Measurements from ENCODE around the gene ZNF184. TPM values are rescaled to one million over a fixed set of nuclear protein-coding genes. Genes with fewer than 3 reads are reported as not detected.
A peak's percentile ranks its signal among the peaks of the same experiment; 100 is the strongest.

Gene ZNF184
- total and polyA plus RNA-seq, 9 of the 15 experiments (the other 6 are each of a cell fraction or from before 2014, with no cell fraction given), result 7.6 to 22.2 (median 12.8) TPM

DNA sequence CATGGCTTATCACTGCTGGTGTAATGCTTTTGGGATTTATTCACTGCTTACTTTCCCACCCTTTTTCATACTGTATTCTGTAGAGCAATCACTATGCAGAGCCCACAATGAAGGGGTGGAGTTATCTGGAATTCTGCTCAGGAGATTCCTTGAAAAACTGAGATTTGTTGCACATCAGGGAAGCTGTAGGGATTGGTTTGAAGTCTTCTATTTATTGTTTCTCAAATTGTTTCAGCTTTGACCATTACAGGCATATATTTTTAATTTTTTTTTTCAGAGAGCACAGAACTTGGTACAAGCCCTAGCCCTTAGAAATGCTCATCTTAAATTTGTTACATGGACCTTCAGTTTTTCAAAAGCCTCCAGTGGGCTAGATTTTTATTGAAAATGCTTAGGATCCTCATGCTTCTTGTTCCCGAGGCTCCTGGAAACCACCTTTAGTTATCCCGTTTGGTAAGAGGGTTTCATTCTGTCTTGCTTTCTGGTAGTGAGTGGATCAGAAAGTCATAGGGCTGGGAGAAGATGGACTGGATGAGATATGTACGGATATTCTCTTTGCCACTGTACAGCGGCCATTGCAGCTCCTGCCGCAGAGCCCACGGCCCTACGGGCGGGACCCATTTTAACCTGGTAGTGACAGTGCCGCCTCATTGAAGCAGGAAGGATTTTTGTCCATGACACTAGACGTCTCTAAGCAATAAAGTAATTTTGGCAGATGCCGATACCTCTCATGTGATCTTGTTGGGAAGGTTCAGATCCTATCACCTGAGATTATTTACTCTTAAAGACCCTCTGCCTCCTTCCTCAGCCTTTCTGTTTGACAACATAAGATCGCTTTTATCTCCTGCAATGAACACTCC is 45.3 kb upstream of the ZNF184 start (continued):
- no peak for TF ChIP-seq THAP12 (CRISPR knock-in tag; IDR thresholded peaks at IDR 0.05)
- TF ChIP-seq ZNF507 (tag; conservative IDR thresholded peaks at IDR 0.05), result 0 out of 2 replicates have a peak, but pooled peaks have one; percentile 29
- no peak for TF ChIP-seq CTBP1 (IDR thresholded peaks at IDR 0.05; ENCODE audit: borderline replicate concordance)
- TF ChIP-seq ETV1 (tag; conservative IDR thresholded peaks at IDR 0.05; ENCODE audit: low read depth), result no peak; the same call in 1 of the 2 replicates
- no peak for TF ChIP-seq MCM5 (IDR thresholded peaks at IDR 0.05; ENCODE audit: low read depth)
- TF ChIP-seq SRSF7 (optimal IDR thresholded peaks at IDR 0.05; ENCODE audit: low read depth, low read length), result no peak
- TF ChIP-seq, protein P1, sequence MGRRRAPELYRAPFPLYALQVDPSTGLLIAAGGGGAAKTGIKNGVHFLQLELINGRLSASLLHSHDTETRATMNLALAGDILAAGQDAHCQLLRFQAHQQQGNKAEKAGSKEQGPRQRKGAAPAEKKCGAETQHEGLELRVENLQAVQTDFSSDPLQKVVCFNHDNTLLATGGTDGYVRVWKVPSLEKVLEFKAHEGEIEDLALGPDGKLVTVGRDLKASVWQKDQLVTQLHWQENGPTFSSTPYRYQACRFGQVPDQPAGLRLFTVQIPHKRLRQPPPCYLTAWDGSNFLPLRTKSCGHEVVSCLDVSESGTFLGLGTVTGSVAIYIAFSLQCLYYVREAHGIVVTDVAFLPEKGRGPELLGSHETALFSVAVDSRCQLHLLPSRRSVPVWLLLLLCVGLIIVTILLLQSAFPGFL (CRISPR knock-in tag; IDR thresholded peaks at IDR 0.05), result peak; percentile 82; the same call in 1 of the 2 replicates
- TF ChIP-seq BRF1 (IDR thresholded peaks at IDR 0.05; ENCODE audit: borderline replicate concordance, extremely low read depth, insufficient read length), result no peak
- 0 out of 2 replicates have a peak, but pooled peaks have one; percentile 14 for TF ChIP-seq ZBTB17 (CRISPR knock-in tag; IDR thresholded peaks at IDR 0.05)
- no peak for TF ChIP-seq HMG20A (CRISPR knock-in tag; conservative IDR thresholded peaks at IDR 0.05)
- TF ChIP-seq, protein P2, sequence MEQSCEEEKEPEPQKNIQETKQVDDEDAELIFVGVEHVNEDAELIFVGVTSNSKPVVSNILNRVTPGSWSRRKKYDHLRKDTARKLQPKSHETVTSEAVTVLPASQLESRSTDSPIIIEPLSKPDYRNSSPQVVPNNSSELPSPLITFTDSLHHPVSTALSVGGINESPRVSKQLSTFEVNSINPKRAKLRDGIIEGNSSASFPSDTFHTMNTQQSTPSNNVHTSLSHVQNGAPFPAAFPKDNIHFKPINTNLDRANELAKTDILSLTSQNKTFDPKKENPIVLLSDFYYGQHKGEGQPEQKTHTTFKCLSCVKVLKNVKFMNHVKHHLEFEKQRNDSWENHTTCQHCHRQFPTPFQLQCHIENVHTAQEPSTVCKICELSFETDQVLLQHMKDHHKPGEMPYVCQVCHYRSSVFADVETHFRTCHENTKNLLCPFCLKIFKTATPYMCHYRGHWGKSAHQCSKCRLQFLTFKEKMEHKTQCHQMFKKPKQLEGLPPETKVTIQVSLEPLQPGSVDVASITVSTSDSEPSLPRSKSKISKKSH (CRISPR knock-in tag; IDR thresholded peaks at IDR 0.05), result no peak
- TF ChIP-seq NCOA4 (IDR thresholded peaks at IDR 0.05; ENCODE audit: partially characterized antibody), result no peak
- no peak for TF ChIP-seq ZNF445 (CRISPR knock-in tag; IDR thresholded peaks at IDR 0.05; ENCODE audit: low read depth)
- TF ChIP-seq ETV6 (IDR thresholded peaks at IDR 0.05; ENCODE audit: borderline replicate concordance in 1 of 2, low read depth in 2 of 2, low read length in 1 of 2), result no peak
- TF ChIP-seq ETV6 (CRISPR knock-in tag; IDR thresholded peaks at IDR 0.05; ENCODE audit: borderline replicate concordance), result 0 out of 2 replicates have a peak, but pooled peaks have one; percentile 53
- TF ChIP-seq MTA3 (IDR thresholded peaks at IDR 0.05; ENCODE audit: borderline replicate concordance), result no peak
- no peak for TF ChIP-seq ZNF408 (CRISPR knock-in tag; IDR thresholded peaks at IDR 0.05; ENCODE audit: low read depth)
- no peak for TF ChIP-seq BCL6 (CRISPR knock-in tag; IDR thresholded peaks at IDR 0.05)
- no peak for TF ChIP-seq CREM (IDR thresholded peaks at IDR 0.05; ENCODE audit: low read depth)
- no peak for TF ChIP-seq ZNF695 (CRISPR knock-in tag; IDR thresholded peaks at IDR 0.05)
- TF ChIP-seq BRD4 (IDR thresholded peaks at IDR 0.05), result no peak

Measured in K562 (cell line).